Endothelial cell of umbilical vein (primary cell): ENCODE data around the gene BRPF1. TPM values are rescaled to one million over a fixed set of nuclear protein-coding genes. Genes with fewer than 3 reads are reported as not detected.

Source experiments
- BruUV-seq: library from RNA; stranded (reverse); fragments of 400-500 nt; replicated peaks from 2 replicates; lab custom pipeline; 2021; lab: Mats Ljungman, UMichigan
- CTCF ChIA-PET: fragments of 300-600, 350-600 bp; sonication (Branson Sonifier 250); formaldehyde crosslinking; loops from one replicate; lab custom pipeline; 2021; ENCODE audit warnings: antibody characterized with exemption, inconsistent platforms; lab: Charles Lee
- POLR2A ChIA-PET: fragments of 300-600, 350-600 bp; sonication (Branson Sonifier 250); formaldehyde crosslinking; loops from one replicate; lab custom pipeline; 2021; ENCODE audit warnings: antibody characterized with exemption, inconsistent platforms; lab: Charles Lee
- DNase-seq: peaks from one replicate; pipeline ENCODE4 v3.0.0-alpha.2; 2011; ENCODE audit warnings: low read depth, low spot score
- FAIRE-seq: peaks from 2 replicates; lab custom pipeline; 2011; peaks lifted over from hg19 to GRCh38; lab: Jason Lieb, UNC
- H2AFZ ChIP-seq: 2 replicates; pipeline ENCODE4 v1.6.0; 2012; ENCODE audit warnings: low read depth, low read length, control low read depth, inconsistent platforms
- H3K27ac ChIP-seq: 2 replicates; pipeline ENCODE4 v1.5.1; 2011; ENCODE audit warnings: low read depth, mild to moderate bottlenecking, control low read depth, low read length, moderate library complexity; ENCODE audit not compliant: insufficient read depth
- H3K27me3 ChIP-seq, 2 experiments: 2 replicates each; pipeline versions ENCODE4 v1.6.0 to v1.6.1; 2011; ENCODE audit warnings: low read length in 2 of 2, mixed read lengths in 1 of 2; ENCODE audit not compliant: control insufficient read depth in 2 of 2, insufficient read depth in 2 of 2
- H3K36me3 ChIP-seq, 2 experiments: 2 replicates in 1 of 2; 3 replicates in 1 of 2; pipeline ENCODE4 v1.5.1; 2011; ENCODE audit warnings: low read length in 2 of 2, mild to moderate bottlenecking in 1 of 2, moderate library complexity in 1 of 2; ENCODE audit not compliant: control insufficient read depth in 2 of 2, insufficient read depth in 2 of 2; ENCODE audit errors: extremely low read depth in 1 of 2
- H3K4me1 ChIP-seq: 3 replicates; pipeline ENCODE4 v1.5.1; 2011; ENCODE audit warnings: mild to moderate bottlenecking, low read length; ENCODE audit not compliant: control insufficient read depth, insufficient read depth; ENCODE audit errors: extremely low read depth
- H3K4me2 ChIP-seq: 2 replicates; pipeline ENCODE4 v1.6.1; 2011; ENCODE audit warnings: low read length, control low read depth, mixed read lengths; ENCODE audit not compliant: insufficient read depth
- H3K4me3 ChIP-seq, 3 experiments: fragments of 200-600 bp in 1 of 3; sonication (generic), shearing (Covaris generic) in 1 of 3; replicated peaks in 1 of 3; 2 replicates each; pipeline ENCODE4 v1.5.1; 2011 to 2016; ENCODE audit warnings: control low read depth in 3 of 3, low read length in 3 of 3, mild to moderate bottlenecking in 2 of 3, inconsistent platforms in 1 of 3, low read depth in 1 of 3, moderate library complexity in 1 of 3; ENCODE audit not compliant: insufficient read depth in 1 of 3
- H3K79me2 ChIP-seq: 2 replicates; pipeline ENCODE4 v1.6.0; 2012; ENCODE audit warnings: low read length, inconsistent platforms; ENCODE audit not compliant: control insufficient read depth, insufficient read depth
- H3K9ac ChIP-seq: replicated peaks from 2 replicates; pipeline ENCODE3; 2011; ENCODE audit warnings: low read length, control low read depth; ENCODE audit not compliant: insufficient read depth; ENCODE audit errors: extremely low read depth
- H3K9me1 ChIP-seq: replicated peaks from 3 replicates; pipeline ENCODE4 v1.6.0; 2011; ENCODE audit warnings: mild to moderate bottlenecking, low read length; ENCODE audit not compliant: control insufficient read depth, insufficient read depth; ENCODE audit errors: extremely low read depth
- H3K9me3 ChIP-seq: replicated peaks from 2 replicates; pipeline ENCODE4 v1.5.1; 2012; ENCODE audit warnings: low read length, inconsistent platforms; ENCODE audit not compliant: control insufficient read depth, insufficient read depth
- H4K20me1 ChIP-seq: replicated peaks from 2 replicates; pipeline ENCODE3; 2011; ENCODE audit warnings: mild to moderate bottlenecking, low read length; ENCODE audit not compliant: control insufficient read depth, insufficient read depth; ENCODE audit errors: extremely low read depth
- CTCF ChIP-seq, 2 donors: IDR thresholded peaks; 1 replicate in 1 of 2; 2 replicates in 1 of 2; pipeline ENCODE4 v1.5.1; 2011; ENCODE audit warnings: low read length in 2 of 2, mild to moderate bottlenecking in 2 of 2, moderate library complexity in 2 of 2, control low read depth in 1 of 2, inconsistent platforms in 1 of 2, low read depth in 1 of 2; ENCODE audit not compliant: insufficient read depth in 1 of 2; ENCODE audit errors: extremely low read depth in 1 of 2
- EZH2 ChIP-seq: IDR thresholded peaks from 2 replicates; pipeline ENCODE4 v1.6.1; 2012; ENCODE audit warnings: borderline replicate concordance, low read depth, mild to moderate bottlenecking, moderate library complexity, low read length, inconsistent platforms; ENCODE audit not compliant: severe bottlenecking
- FOS ChIP-seq: IDR thresholded peaks from 2 replicates; pipeline ENCODE4 v1.6.1; 2011; ENCODE audit warnings: mild to moderate bottlenecking, low read length, moderate library complexity, borderline replicate concordance; ENCODE audit not compliant: insufficient read depth
- GATA2 ChIP-seq: IDR thresholded peaks from 2 replicates; pipeline ENCODE4 v1.7.0; 2011; ENCODE audit warnings: low read depth, mild to moderate bottlenecking, moderate library complexity, mixed read lengths, low read length; ENCODE audit not compliant: insufficient read length, insufficient read depth
- JUN ChIP-seq: IDR thresholded peaks from 2 replicates; pipeline ENCODE4 v1.6.1; 2011; ENCODE audit warnings: borderline replicate concordance, low read depth; ENCODE audit not compliant: insufficient read length, insufficient read depth
- MAX ChIP-seq: IDR thresholded peaks from 2 replicates; pipeline ENCODE4 v1.6.1; 2011; ENCODE audit not compliant: insufficient read depth, insufficient read length
- MYC ChIP-seq: IDR thresholded peaks from one replicate; pipeline ENCODE4 v1.6.1; 2011; ENCODE audit warnings: mild to moderate bottlenecking, low read depth, low read length
- POLR2A ChIP-seq: IDR thresholded peaks from 2 replicates; pipeline ENCODE4 v1.6.1; 2012; ENCODE audit warnings: low read depth, mild to moderate bottlenecking, control low read depth, low read length
- POLR2AphosphoS5 ChIP-seq: IDR thresholded peaks from 2 replicates; pipeline ENCODE4 v1.6.1; 2012; ENCODE audit warnings: low read depth, mild to moderate bottlenecking, control low read depth, low read length, moderate library complexity; ENCODE audit not compliant: insufficient read depth
- dilution Hi-C: fragments of 300-500 bp; cut with MboI; formaldehyde crosslinking; loops from one replicate; pipeline ENCODE4 v1.15.0; 2019; ENCODE audit warnings: low sequenced_read_pairs; ENCODE audit not compliant: extremely low pct_ligation_motif_present
- intact Hi-C: fragments of 100-400 bp; cut with micrococcal nuclease; formaldehyde crosslinking; loops from one replicate; pipeline ENCODE4 v1.10.0; 2022
- polyA plus RNA-seq, 4 experiments: library from polyadenylated mRNA; depleted of rRNA in 3 of 4; stranded (reverse) in 3 of 4; unstranded in 1 of 4; fragments of >200 nt; gene quantifications; 2 replicates each; pipeline versions ENCODE4 v1.2.1 to v1.2.3, GENCODE V29; 2011 to 2012; ENCODE audit warnings: missing spikeins in 1 of 4
- total RNA-seq: library from RNA; stranded (reverse); gene quantifications from 2 replicates; pipeline ENCODE4 v1.2.3, GENCODE V29; 2021

Gene BRPF1
- total and polyA plus RNA-seq, 2 donors (not counting 3 experiments of a cell fraction or from before 2014, with no cell fraction given), result 12.5 to 26.2 TPM

GRCh38 chr3:9717563-9717962, 14.0 kb upstream of the BRPF1 start:
- H3K27me3 ChIP-seq, result peaks cover 2 to 7% of the 10 kb centered on the region in 2 experiments
- no peak overlapping the region for H3K4me3 ChIP-seq
- H2AFZ ChIP-seq, result no peak overlapping the region
- intact Hi-C loops, result loop anchor here (5.0 kb wide), 2 partner anchors 75 to 215 kb away; partner anchors contain the start of genes ARPC4, CRELD1 and TADA3
- no peaks in the 10 kb centered on the region for H3K36me3 ChIP-seq
- dilution Hi-C loops, result no loop called here
- no TSS peak for BruUV-seq
- CTCF ChIA-PET, result interaction anchor here (1.0 to 1.2 kb wide), 3 partner anchors 10 to 229 kb away, joined by 3 to 4 read pairs (median 4); no protein-coding TSS in a partner anchor
- TF ChIP-seq FOS (no peak), JUN (no peak), POLR2AphosphoS5 (no peak), MAX (no peak), EZH2 (no peak), POLR2A (no peak), MYC (no peak), GATA2 (no peak), CTCF (IDR thresholded peaks at IDR 0.05; ENCODE audit: extremely low read depth in 1 of 2, insufficient read depth in 1 of 2, low read depth in 1 of 2, low read length in 2 of 2) (no peak)
- H3K9me3 ChIP-seq, result no peaks in the 10 kb centered on the region
- no peaks in the 10 kb centered on the region for H3K9me1 ChIP-seq
- DNase-seq (no peak), FAIRE-seq (no peak)
- no peaks in the 10 kb centered on the region for H4K20me1 ChIP-seq
- H3K4me2 ChIP-seq, result no peak overlapping the region
- POLR2A ChIA-PET, result no interaction called here
- no peaks in the 10 kb centered on the region for H3K4me1 ChIP-seq
- no peak overlapping the region for H3K27ac ChIP-seq
- H3K9ac ChIP-seq, result no peak overlapping the region
- no peaks in the 10 kb centered on the region for H3K79me2 ChIP-seq
